ENCODE measurements around the gene MRPL30.
"Not testable (repeated sequence)": the region's sequence is repeated elsewhere in the genome, so short reads cannot be mapped to it uniquely, and the experiment has no call there.

The MRPL30 gene

GRCh38 chr2:99184811-99185210, 3.8 kb downstream of the MRPL30 start:
- no peak for DNase-seq (ENCODE audit: low read depth)

- no peak for DNase-seq (ENCODE audit: low read depth)
These were observed 6.0 kb downstream of the MRPL30 start for GRCh38 chr2:99187011-99187410.

- no peak for DNase-seq (ENCODE audit: low read depth)
These were observed 7.4 kb downstream of the MRPL30 start for GRCh38 chr2:99188357-99188756.

GRCh38 chr2:99190548-99190947, 9.6 kb downstream of the MRPL30 start:
- no peak for DNase-seq (ENCODE audit: low read depth)

- DNase-seq (ENCODE audit: low read depth) = not testable (repeated sequence)
These were observed 11.4 kb downstream of the MRPL30 start for GRCh38 chr2:99192364-99192763.

GRCh38 chr2:99198103-99198841, 17.3 kb downstream of the MRPL30 start:
- no peak for DNase-seq (ENCODE audit: low read depth)

- no peak for DNase-seq (ENCODE audit: low read depth)
These were observed 19.3 kb downstream of the MRPL30 start for GRCh38 chr2:99200076-99200800.

- no peak for DNase-seq (ENCODE audit: low read depth)
These were observed 21.1 kb downstream of the MRPL30 start for GRCh38 chr2:99201959-99202678.

GRCh38 chr2:99205491-99205890, 24.5 kb downstream of the MRPL30 start:
- DNase-seq (ENCODE audit: low read depth) = no peak

- DNase-seq (ENCODE audit: low read depth) = no peak
These were observed 35.1 kb downstream of the MRPL30 start for GRCh38 chr2:99216096-99216495.

- no peak for DNase-seq (ENCODE audit: low read depth)
These were observed 37.0 kb downstream of the MRPL30 start for GRCh38 chr2:99217929-99218501.

GRCh38 chr2:99233177-99233576, 52.2 kb downstream of the MRPL30 start:
- not testable (repeated sequence) for DNase-seq (ENCODE audit: low read depth)

- DNase-seq (ENCODE audit: low read depth) = no peak
These were observed 57.6 kb downstream of the MRPL30 start for GRCh38 chr2:99238599-99238998.

GRCh38 chr2:99240431-99240830, 59.4 kb downstream of the MRPL30 start:
- no peak for DNase-seq (ENCODE audit: low read depth)

- no peak for DNase-seq (ENCODE audit: low read depth)
These were observed 61.2 kb downstream of the MRPL30 start for GRCh38 chr2:99242151-99242550.
